HepG2 (cell line): ENCODE data around the gene RAB6A. TPM values are rescaled to one million over a fixed set of nuclear protein-coding genes. Genes with fewer than 3 reads are reported as not detected.

Experiments
- ATAC-seq: fragments of 200-7000 bp; cut with Tn5 transposase; 3 replicates; pipeline ENCODE4 v1.9.1; 2020; ENCODE audit warnings: mild to moderate bottlenecking, moderate library complexity
- BruUV-seq: library from RNA; stranded (reverse); fragments of 400-500 nt; replicated peaks from 2 replicates; lab custom pipeline; 2021; lab: Mats Ljungman, UMichigan
- CTCF ChIA-PET: fragments of 300-600 bp; formaldehyde crosslinking; extraction: SDS; loops from one replicate; lab custom pipeline; 2021; ENCODE audit warnings: low total read pairs, inconsistent platforms, low intra/inter-chr PET ratio; lab: Yijun Ruan, JAX
- POLR2A ChIA-PET: fragments of 350-600 bp; sonication (Branson Sonifier 250); formaldehyde crosslinking; loops from one replicate; lab custom pipeline; 2020; ENCODE audit warnings: antibody characterized with exemption, inconsistent platforms; lab: Yijun Ruan, JAX
- DNase-seq: peaks from one replicate; pipeline ENCODE4 v3.0.0-alpha.2; 2015; ENCODE audit warnings: low spot score
- FAIRE-seq: peaks from 3 replicates; lab custom pipeline; 2011; peaks lifted over from hg19 to GRCh38; lab: Jason Lieb, UNC
- H2AFZ ChIP-seq: one replicate; pipeline ENCODE4 v1.6.1; 2011; ENCODE audit warnings: low read length, inconsistent platforms
- H3K27ac ChIP-seq: fragments of 300-600 bp; 3 replicates; pipeline ENCODE4 v1.8.0; 2011; ENCODE audit warnings: mixed run types, mild to moderate bottlenecking, mixed read lengths, low read length, inconsistent platforms; ENCODE audit not compliant: insufficient read depth; ENCODE audit errors: extremely low read length
- H3K27me3 ChIP-seq, 2 experiments: fragments of 200-600 bp in 1 of 2; 2 replicates in 1 of 2; 3 replicates in 1 of 2; pipeline versions ENCODE4 v1.6.0 to v1.8.0; 2011; ENCODE audit warnings: low read length in 2 of 2, mild to moderate bottlenecking in 2 of 2, moderate library complexity in 2 of 2, inconsistent platforms in 1 of 2; ENCODE audit not compliant: insufficient read depth in 2 of 2, control insufficient read depth in 1 of 2
- H3K36me3 ChIP-seq, 2 experiments: fragments of 200-600 bp in 1 of 2; replicated peaks in 1 of 2; 2 replicates in 1 of 2; 3 replicates in 1 of 2; pipeline versions ENCODE4 v1.5.1 to v1.8.0; 2011; ENCODE audit warnings: low read length in 2 of 2, inconsistent platforms in 1 of 2; ENCODE audit not compliant: insufficient read depth in 2 of 2, control insufficient read depth in 1 of 2
- H3K4me1 ChIP-seq: 2 replicates; pipeline ENCODE4 v1.5.1; 2012; ENCODE audit warnings: low read length, inconsistent platforms; ENCODE audit not compliant: insufficient read depth
- H3K4me2 ChIP-seq: 2 replicates; pipeline ENCODE4 v1.6.0; 2011; ENCODE audit warnings: low read depth, low read length, inconsistent platforms
- H3K4me3 ChIP-seq, 3 experiments: fragments of 200-600 bp in 1 of 3; sonication (generic), shearing (Covaris generic) in 1 of 3; replicated peaks in 1 of 3; 2 replicates each; pipeline ENCODE4 v1.5.1; 2011 to 2016; ENCODE audit warnings: low read length in 3 of 3, inconsistent platforms in 2 of 3, low read depth in 2 of 3, mild to moderate bottlenecking in 2 of 3, control low read depth in 1 of 3, mixed read lengths in 1 of 3; ENCODE audit not compliant: insufficient read depth in 1 of 3
- H3K79me2 ChIP-seq: one replicate; pipeline ENCODE4 v1.6.1; 2011; ENCODE audit warnings: low read length, inconsistent platforms; ENCODE audit not compliant: insufficient read depth
- H3K9ac ChIP-seq: 2 replicates; pipeline ENCODE4 v1.6.0; 2011; ENCODE audit warnings: mild to moderate bottlenecking, low read depth, low read length, inconsistent platforms; ENCODE audit not compliant: insufficient read depth
- H3K9me3 ChIP-seq: 2 replicates; pipeline ENCODE4 v1.5.1; 2012; ENCODE audit warnings: mild to moderate bottlenecking, low read length
- H4K20me1 ChIP-seq: 2 replicates; pipeline ENCODE4 v1.6.0; 2011; ENCODE audit warnings: inconsistent platforms, mild to moderate bottlenecking, low read length, moderate library complexity; ENCODE audit not compliant: insufficient read depth
- JARID2 ChIP-seq: sonication (generic); formaldehyde crosslinking; IDR thresholded peaks from 2 replicates; pipeline ENCODE4 v1.8.1; 2023; ENCODE audit warnings: missing genetic modification reagents, inconsistent platforms; ENCODE audit not compliant: insufficient replicate concordance
- KDM4B ChIP-seq: sonication (generic); formaldehyde crosslinking; IDR thresholded peaks from 2 replicates; pipeline ENCODE4 v1.4.0; 2020; ENCODE audit warnings: missing genetic modification reagents
- KDM6A ChIP-seq: IDR thresholded peaks from 2 replicates; pipeline ENCODE4 v1.6.1; 2016; ENCODE audit warnings: low read depth
- ONECUT2 ChIP-seq: sonication (generic); formaldehyde crosslinking; IDR thresholded peaks from 2 replicates; pipeline ENCODE4 v1.4.0; 2020; ENCODE audit warnings: missing genetic modification reagents
- REPIN1 ChIP-seq: sonication (generic); formaldehyde crosslinking; IDR thresholded peaks from 2 replicates; pipeline ENCODE4 v1.8.0; 2022; ENCODE audit warnings: missing genetic modification reagents, low read depth, mild to moderate bottlenecking, borderline replicate concordance
- SIX1 ChIP-seq: sonication (generic); formaldehyde crosslinking; IDR thresholded peaks from 2 replicates; pipeline ENCODE4 v1.4.0; 2020; ENCODE audit warnings: missing genetic modification reagents, borderline replicate concordance
- ZIK1 ChIP-seq: sonication (generic); formaldehyde crosslinking; IDR thresholded peaks from 2 replicates; pipeline ENCODE4 v1.5.0; 2020; ENCODE audit warnings: mild to moderate bottlenecking, low read depth, missing genetic modification reagents, borderline replicate concordance
- ZKSCAN5 ChIP-seq: sonication (generic); formaldehyde crosslinking; IDR thresholded peaks from 2 replicates; pipeline ENCODE4 v1.5.1; 2020; ENCODE audit warnings: mild to moderate bottlenecking, missing genetic modification reagents
- ZNF230 ChIP-seq: sonication (generic); formaldehyde crosslinking; IDR thresholded peaks from 2 replicates; pipeline ENCODE4 v1.4.0; 2020; ENCODE audit warnings: mild to moderate bottlenecking, missing genetic modification reagents
- ZNF44 ChIP-seq: sonication (generic); formaldehyde crosslinking; IDR thresholded peaks from 2 replicates; pipeline ENCODE4 v1.5.1; 2020; ENCODE audit warnings: mild to moderate bottlenecking, missing genetic modification reagents
- ZNF562 ChIP-seq: sonication (generic); formaldehyde crosslinking; IDR thresholded peaks from 2 replicates; pipeline ENCODE4 v1.8.0; 2022; ENCODE audit warnings: missing genetic modification reagents, borderline replicate concordance
- ZNF614 ChIP-seq: IDR thresholded peaks from 2 replicates; pipeline ENCODE4 v1.6.1; 2018; ENCODE audit warnings: missing biosample characterization, missing genetic modification reagents, inconsistent platforms, borderline replicate concordance
- ZNF747 ChIP-seq: sonication (generic); formaldehyde crosslinking; IDR thresholded peaks from 2 replicates; pipeline ENCODE4 v1.8.1; 2023; ENCODE audit warnings: missing genetic modification reagents, mild to moderate bottlenecking, borderline replicate concordance
- ZNF816 ChIP-seq: sonication (generic); formaldehyde crosslinking; IDR thresholded peaks from 2 replicates; pipeline ENCODE4 v1.8.0; 2022; ENCODE audit warnings: missing genetic modification reagents, mild to moderate bottlenecking, borderline replicate concordance
- ZNF841 ChIP-seq: sonication (generic); formaldehyde crosslinking; IDR thresholded peaks from 2 replicates; pipeline ENCODE4 v1.8.1; 2023; ENCODE audit warnings: missing genetic modification reagents, borderline replicate concordance
- WGBS: methylation state at CpG from one replicate; pipeline ENCODE4 v1.1.6; 2017; ENCODE audit warnings: low lambda C conversion rate; 5-methylcytosine and 5-hydroxymethylcytosine counted together
- in situ Hi-C: cut with HindIII; loops from 2 replicates; pipeline ENCODE4 v1.10.0; 2017; ENCODE audit warnings: low pct_unique_long_range_greater_than_20kb; ENCODE audit not compliant: extremely low pct_ligation_motif_present
- intact Hi-C: fragments of 100-400 bp; cut with micrococcal nuclease; formaldehyde crosslinking; loops from one replicate; pipeline ENCODE4 v1.10.0; 2022; ENCODE audit not compliant: unreplicated experiment
- polyA plus RNA-seq, 8 experiments: library from polyadenylated mRNA; depleted of rRNA in 3 of 8; stranded (reverse) in 7 of 8; unstranded in 1 of 8; fragments of >200 nt; fragmentation: Illumina TruSeq in 4 of 8; extraction: Trizol in 4 of 8; gene quantifications; 2 replicates each; pipeline versions ENCODE4 v1.2.1 to v1.2.3, GENCODE V29; 2011 to 2016; ENCODE audit warnings: low read depth in 4 of 8, missing spikeins in 1 of 8, mixed read lengths in 1 of 8; ENCODE audit not compliant: insufficient read depth in 1 of 8
- total RNA-seq, 5 experiments: library from RNA; depleted of rRNA; stranded (reverse); fragments of >200 nt; fragmentation: Illumina TruSeq; extraction: Trizol; gene quantifications; 2 replicates each; pipeline ENCODE4 v1.2.3, GENCODE V29; 2016; ENCODE audit warnings: low read depth in 1 of 5
- TF ChIP-seq, protein P1 (sequence below): sonication (generic); formaldehyde crosslinking; IDR thresholded peaks from 2 replicates; pipeline ENCODE4 v1.4.0; 2020; ENCODE audit warnings: mild to moderate bottlenecking, missing genetic modification reagents
- TF ChIP-seq, protein P2 (sequence below): IDR thresholded peaks from 2 replicates; pipeline ENCODE4 v1.6.1; 2012; ENCODE audit warnings: low read depth, low read length, improper control_type of control experiment
- TF ChIP-seq, protein P3 (sequence below): IDR thresholded peaks from 2 replicates; pipeline ENCODE4 v1.6.1; 2016

The RAB6A gene
- total and polyA plus RNA-seq, 2 of the 13 experiments (the other 11 are each of a cell fraction or from before 2014, with no cell fraction given) = 74.3 to 121 TPM

DNA sequence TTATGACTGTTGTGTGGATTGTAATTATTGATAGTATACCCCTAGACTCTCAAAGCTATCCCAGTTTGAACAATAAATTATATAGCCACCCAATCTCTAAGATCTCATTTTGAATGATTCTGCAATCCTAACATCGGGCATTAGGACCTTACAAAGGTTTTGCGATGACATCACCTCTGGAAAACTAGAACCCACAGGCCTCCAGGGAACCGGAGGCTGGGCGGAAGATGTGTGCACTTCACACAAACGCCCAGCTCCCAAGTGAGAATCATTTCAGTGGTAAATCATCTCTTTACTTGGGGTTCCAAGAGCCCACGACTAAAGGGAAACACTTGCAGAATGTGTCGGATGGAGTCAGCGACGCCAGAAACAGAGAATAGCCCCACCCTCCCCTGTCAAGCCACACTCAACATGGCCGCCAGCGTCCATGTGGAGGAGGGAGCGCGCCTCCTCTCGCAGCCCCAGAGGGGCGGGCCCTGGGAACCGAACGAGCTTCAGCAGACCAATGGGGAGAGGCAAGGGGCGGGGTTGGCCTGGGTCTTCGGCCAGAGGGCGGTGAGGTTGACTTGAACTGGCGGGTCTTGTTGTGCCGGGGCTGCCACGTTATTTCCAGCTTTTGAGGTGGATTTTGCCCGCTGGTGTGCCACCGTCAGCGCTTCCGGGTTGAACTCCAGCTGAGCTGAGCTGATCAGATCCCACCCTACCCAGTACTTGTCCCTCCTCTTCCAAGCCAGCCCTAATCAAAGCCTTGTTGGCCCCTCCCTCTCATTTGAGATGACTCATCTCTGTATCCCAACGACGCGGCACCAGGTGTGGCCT lies 18.4 kb upstream of the RAB6A start:
- peaks cover 43% of the 10 kb centered on the region for H3K4me1 ChIP-seq
- TSS peak; percentile 92 for BruUV-seq
- H3K9ac ChIP-seq = peak overlapping the region; percentile 85
- ATAC-seq (peak; percentile 97), DNase-seq (peak; percentile 98), FAIRE-seq (peak; percentile 81)
- peak overlapping the region; percentile 80 for H3K4me2 ChIP-seq
- WGBS = 1% methylated on average over 18 of the region's 30 CpGs
- H3K36me3 ChIP-seq = no peaks in the 10 kb centered on the region
- CTCF ChIA-PET = no interaction called here
- intact Hi-C loops (loop anchor here (1.0 kb wide), 1 partner anchor 18 kb away; the partner anchor contains the start of gene RAB6A), in situ Hi-C loops (no loop called here)
- no peaks in the 10 kb centered on the region for H3K27me3 ChIP-seq
- peak overlapping the region; percentile 93 for H3K27ac ChIP-seq
- peak overlapping the region; percentile 49 to 71 (median 65) for H3K4me3 ChIP-seq
- POLR2A ChIA-PET = interaction anchor here (0.6 to 5.5 kb wide), 20 partner anchors 9 to 181 kb away, joined by 3 to 194 read pairs (median 5); partner anchors contain the start of genes COA4, FAM168A, MRPL48 and PAAF1
- H3K9me3 ChIP-seq = no peaks in the 10 kb centered on the region
- no peaks in the 10 kb centered on the region for H3K79me2 ChIP-seq
- H4K20me1 ChIP-seq = no peaks in the 10 kb centered on the region
- peak overlapping the region; percentile 35 for H2AFZ ChIP-seq
- TF ChIP-seq ZNF44 (CRISPR knock-in tag) (peak; percentile 66; the same call in 1 of the 2 replicates), ZNF816 (CRISPR knock-in tag) (peak; percentile 41; the same call in 1 of the 2 replicates), REPIN1 (CRISPR knock-in tag) (peak; percentile 72; the same call in 1 of the 2 replicates), ZNF230 (CRISPR knock-in tag) (no peak), KDM4B (CRISPR knock-in tag) (no peak), SIX1 (CRISPR knock-in tag) (no peak; the same call in 1 of the 2 replicates), KDM6A (no peak), JARID2 (CRISPR knock-in tag) (no peak), ZIK1 (no peak; the same call in 1 of the 2 replicates), ZNF614 (CRISPR knock-in tag) (peak; percentile 86; the same call in 1 of the 2 replicates), ZKSCAN5 (CRISPR knock-in tag) (no peak), ZNF747 (CRISPR knock-in tag) (no peak), ONECUT2 (CRISPR knock-in tag) (0 out of 2 replicates have a peak, but pooled peaks have one; percentile 5), ZNF562 (CRISPR knock-in tag) (no peak), ZNF841 (no peak)
- TF ChIP-seq, protein P1, sequence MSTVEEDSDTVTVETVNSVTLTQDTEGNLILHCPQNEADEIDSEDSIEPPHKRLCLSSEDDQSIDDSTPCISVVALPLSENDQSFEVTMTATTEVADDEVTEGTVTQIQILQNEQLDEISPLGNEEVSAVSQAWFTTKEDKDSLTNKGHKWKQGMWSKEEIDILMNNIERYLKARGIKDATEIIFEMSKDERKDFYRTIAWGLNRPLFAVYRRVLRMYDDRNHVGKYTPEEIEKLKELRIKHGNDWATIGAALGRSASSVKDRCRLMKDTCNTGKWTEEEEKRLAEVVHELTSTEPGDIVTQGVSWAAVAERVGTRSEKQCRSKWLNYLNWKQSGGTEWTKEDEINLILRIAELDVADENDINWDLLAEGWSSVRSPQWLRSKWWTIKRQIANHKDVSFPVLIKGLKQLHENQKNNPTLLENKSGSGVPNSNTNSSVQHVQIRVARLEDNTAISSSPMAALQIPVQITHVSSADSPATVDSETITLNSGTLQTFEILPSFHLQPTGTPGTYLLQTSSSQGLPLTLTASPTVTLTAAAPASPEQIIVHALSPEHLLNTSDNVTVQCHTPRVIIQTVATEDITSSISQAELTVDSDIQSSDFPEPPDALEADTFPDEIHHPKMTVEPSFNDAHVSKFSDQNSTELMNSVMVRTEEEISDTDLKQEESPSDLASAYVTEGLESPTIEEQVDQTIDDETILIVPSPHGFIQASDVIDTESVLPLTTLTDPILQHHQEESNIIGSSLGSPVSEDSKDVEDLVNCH (CRISPR knock-in tag) = no peak
- TF ChIP-seq, protein P2, sequence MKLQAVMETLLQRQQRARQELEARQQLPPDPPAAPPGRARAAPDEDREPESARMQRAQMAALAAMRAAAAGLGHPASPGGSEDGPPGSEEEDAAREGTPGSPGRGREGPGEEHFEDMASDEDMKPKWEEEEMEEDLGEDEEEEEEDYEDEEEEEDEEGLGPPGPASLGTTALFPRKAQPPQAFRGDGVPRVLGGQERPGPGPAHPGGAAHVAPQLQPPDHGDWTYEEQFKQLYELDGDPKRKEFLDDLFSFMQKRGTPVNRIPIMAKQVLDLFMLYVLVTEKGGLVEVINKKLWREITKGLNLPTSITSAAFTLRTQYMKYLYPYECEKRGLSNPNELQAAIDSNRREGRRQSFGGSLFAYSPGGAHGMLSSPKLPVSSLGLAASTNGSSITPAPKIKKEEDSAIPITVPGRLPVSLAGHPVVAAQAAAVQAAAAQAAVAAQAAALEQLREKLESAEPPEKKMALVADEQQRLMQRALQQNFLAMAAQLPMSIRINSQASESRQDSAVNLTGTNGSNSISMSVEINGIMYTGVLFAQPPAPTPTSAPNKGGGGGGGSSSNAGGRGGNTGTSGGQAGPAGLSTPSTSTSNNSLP = peak; percentile 79
- TF ChIP-seq, protein P3, sequence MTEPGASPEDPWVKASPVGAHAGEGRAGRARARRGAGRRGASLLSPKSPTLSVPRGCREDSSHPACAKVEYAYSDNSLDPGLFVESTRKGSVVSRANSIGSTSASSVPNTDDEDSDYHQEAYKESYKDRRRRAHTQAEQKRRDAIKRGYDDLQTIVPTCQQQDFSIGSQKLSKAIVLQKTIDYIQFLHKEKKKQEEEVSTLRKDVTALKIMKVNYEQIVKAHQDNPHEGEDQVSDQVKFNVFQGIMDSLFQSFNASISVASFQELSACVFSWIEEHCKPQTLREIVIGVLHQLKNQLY (CRISPR knock-in tag) = no peak
